ENCODE data around the gene PDGFC.

DNA sequence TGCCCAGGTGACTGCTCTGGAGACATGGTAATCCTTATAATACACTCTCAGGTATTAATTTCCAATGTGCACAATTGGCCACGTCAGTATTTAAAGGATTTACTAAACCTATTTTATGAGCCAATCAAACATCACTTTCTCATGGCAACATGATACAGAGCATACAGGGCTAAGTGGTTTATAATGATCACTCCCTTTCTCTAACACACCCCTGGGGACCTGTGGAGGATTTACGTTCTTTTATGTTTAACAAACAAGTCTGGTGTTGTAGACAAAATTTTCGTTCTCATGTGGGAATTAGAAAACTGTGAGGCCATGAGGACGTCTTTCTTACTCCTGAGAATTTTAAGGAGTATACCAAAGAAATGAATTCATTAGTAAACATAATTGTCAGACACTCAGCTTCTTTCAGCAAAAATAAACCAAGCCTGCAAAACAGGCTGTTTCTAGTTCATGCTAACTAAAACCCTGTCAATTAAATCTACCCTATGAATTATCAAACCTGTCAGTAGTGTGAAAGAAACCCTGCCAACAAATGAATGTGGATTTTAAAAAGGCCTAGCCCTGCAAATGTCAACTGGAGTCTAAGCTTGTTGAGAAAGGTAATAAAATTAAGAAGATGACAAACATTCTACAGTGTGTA lies 155.8 kb downstream of the PDGFC start:
- TF ChIP-seq, protein P1, sequence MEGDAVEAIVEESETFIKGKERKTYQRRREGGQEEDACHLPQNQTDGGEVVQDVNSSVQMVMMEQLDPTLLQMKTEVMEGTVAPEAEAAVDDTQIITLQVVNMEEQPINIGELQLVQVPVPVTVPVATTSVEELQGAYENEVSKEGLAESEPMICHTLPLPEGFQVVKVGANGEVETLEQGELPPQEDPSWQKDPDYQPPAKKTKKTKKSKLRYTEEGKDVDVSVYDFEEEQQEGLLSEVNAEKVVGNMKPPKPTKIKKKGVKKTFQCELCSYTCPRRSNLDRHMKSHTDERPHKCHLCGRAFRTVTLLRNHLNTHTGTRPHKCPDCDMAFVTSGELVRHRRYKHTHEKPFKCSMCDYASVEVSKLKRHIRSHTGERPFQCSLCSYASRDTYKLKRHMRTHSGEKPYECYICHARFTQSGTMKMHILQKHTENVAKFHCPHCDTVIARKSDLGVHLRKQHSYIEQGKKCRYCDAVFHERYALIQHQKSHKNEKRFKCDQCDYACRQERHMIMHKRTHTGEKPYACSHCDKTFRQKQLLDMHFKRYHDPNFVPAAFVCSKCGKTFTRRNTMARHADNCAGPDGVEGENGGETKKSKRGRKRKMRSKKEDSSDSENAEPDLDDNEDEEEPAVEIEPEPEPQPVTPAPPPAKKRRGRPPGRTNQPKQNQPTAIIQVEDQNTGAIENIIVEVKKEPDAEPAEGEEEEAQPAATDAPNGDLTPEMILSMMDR (conservative IDR thresholded peaks at IDR 0.05), result no peak
- TF ChIP-seq EZH2 (IDR thresholded peaks at IDR 0.05; ENCODE audit: low read depth), result no peak

All from PC-9 (cell line).